ENCODE data around the gene SATB2.

Gene SATB2

GRCh38 chr2:199452260-199452990 lies 5.3 kb downstream of the SATB2 start:
- DNase-seq = no peak

- no peak for DNase-seq
Measured at GRCh38 chr2:199449956-199450355, 7.8 kb downstream of the SATB2 start.

DNA sequence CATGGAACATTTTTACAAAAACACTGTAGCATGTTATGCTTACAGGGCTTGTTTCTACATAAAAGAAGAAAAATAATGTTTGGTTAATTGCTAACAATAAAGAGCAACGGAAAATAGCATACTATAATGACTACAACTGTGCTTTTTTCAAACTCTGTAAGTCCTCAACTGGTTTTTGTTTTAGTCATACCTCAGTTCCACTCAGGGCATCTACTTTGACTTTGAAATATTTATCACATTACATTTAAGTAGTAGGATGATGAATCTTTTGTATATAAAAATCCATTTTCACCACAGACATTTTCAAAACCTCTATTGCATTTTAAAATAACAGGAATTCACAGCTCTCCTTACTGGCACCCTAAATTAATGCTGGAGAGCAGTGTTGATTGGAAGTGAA lies 8.3 kb downstream of the SATB2 start:
- no peak for DNase-seq

DNA sequence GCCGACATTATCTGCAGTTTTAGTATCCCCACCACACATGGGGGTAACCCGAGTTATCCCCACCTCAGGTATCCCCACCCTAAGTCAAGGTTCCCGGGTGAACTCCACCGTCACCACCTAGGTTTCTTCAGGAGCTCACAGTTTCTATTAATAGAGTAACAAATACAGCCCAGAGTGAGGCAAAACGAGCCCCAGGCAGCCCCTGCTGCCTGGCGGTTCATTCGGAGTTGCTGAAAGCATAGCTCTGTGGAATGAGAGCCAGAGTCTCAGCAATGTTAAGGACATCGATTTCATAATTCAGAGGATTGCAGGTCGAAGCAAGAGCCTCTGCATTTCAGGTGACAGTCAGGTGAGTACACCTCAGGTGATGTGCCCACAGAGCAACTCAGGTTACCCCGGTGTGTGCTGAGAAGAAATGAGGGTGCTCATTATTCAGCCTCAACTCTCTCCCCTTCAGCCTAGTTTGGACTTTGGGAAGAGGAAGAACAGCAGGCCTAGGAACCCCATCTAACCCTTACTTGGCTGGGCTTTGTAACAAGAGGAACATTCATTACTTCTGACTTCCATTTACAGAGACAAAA lies 10.7 kb downstream of the SATB2 start:
- no peak for DNase-seq

DNA sequence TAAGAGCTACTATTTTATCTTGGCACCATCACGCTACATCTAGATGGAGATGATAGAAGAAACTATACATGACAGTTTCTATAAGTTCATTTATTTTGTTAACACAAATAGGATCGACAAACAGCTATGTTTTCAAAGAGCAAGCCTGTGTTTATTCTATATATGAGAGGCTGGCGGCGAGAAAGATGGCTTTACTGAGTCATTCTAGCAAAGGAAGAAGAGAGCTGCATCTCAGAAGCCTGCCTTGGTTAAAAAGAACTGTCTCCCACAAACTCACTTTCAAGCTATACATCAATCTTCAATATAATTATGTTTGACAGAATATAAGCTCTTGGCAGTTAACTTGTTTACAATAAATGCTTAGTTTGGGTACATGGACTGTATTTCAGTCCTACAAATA lies 13.0 kb downstream of the SATB2 start:
- DNase-seq = no peak

- DNase-seq = no peak
Measured at GRCh38 chr2:199443589-199444130, 14.1 kb downstream of the SATB2 start.

DNA sequence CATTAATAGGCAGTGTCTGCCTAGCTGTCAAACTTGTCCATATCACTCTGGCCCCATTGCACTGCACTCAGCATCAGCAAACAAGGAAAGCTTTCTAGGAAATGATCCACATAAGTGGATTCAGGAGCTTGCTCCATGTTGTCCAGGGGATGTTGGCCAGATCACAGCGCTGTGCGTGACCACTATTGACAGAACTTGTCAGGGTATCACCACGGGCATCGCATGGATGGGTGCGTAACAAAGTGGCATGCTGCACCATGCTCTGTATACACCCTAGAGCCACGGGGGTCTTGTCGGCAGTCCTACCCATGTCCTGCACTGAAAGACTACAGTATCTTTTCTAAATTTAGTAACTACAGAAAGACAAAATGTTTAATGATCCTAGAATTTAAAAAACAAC lies 15.6 kb downstream of the SATB2 start:
- DNase-seq = no peak

GRCh38 chr2:199441759-199442158 lies 16.0 kb downstream of the SATB2 start:
- DNase-seq = no peak

- no peak for DNase-seq
Measured at GRCh38 chr2:199440118-199440517, 17.6 kb downstream of the SATB2 start.

GRCh38 chr2:199439542-199439941 lies 18.2 kb downstream of the SATB2 start:
- no peak for DNase-seq

DNA sequence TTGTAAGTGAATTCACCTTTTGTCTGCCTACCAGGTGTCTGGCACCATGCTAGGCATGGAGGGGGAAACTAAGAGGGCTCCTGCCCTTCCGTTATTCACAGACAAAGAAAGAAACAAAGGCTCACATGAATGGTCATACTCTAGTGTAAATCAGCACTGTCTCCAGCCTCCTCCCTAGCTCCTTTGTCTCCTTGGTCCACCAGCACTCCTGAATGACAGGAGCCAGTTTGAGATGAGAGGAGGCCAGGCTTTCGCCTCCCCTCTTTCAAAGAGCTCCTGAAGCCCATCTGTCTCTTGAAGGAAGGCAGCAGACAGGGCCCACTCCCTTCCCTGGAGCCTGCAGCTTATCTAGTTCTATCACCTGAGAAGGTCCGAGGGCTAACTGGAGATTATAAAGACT lies 18.7 kb downstream of the SATB2 start:
- DNase-seq = no peak

DNA sequence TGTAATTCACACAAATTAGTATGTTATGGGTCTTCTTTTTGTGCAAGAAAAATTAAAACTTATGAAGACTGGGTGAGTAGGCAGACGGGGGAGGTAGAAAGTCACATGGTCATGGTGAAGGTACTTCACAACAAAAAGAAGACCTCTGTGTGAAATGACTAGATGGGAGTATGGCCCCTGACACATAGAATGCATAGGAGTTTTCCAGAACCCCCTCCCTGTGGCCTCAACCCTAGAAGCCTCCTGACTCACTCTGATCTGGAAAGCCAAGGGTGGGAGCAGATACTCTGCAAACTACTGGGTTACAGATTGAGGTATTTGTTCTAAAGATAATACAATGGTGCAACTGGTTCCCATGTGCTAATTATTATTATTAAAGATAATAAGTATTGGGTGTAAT lies 23.2 kb downstream of the SATB2 start:
- no peak for DNase-seq

- DNase-seq = no peak
Measured at GRCh38 chr2:199433204-199433832, 24.4 kb downstream of the SATB2 start.

DNA sequence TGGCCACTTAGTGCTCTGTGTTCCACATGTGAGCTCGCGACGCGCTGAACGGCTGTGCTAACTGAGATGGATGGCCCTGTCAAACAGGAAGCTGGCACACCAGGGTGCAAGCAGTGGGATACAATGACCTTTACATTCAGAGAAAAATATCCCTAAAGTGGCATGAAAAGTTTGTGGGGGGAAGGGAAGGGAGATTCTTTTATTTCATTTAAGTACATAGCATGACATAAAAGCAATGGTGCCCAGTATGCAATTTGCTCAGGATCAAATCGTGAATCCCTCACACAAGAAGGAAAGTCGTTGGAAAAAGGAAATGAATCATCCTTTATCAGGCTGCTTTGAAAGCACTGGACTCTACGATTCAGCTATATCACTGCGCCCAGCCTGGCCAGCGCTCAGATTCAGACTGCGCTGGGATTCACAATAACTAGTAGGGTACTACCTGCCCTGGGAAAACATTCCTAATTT lies 26.0 kb downstream of the SATB2 start:
- no peak for DNase-seq

- DNase-seq = no peak
Measured at GRCh38 chr2:199430214-199430613, 27.5 kb downstream of the SATB2 start.

GRCh38 chr2:199428291-199428690 lies 29.4 kb downstream of the SATB2 start:
- no peak for DNase-seq

GRCh38 chr2:199424160-199424559 lies 33.6 kb downstream of the SATB2 start:
- DNase-seq = no peak

GRCh38 chr2:199419428-199419827 lies 38.3 kb downstream of the SATB2 start:
- DNase-seq = no peak

DNA sequence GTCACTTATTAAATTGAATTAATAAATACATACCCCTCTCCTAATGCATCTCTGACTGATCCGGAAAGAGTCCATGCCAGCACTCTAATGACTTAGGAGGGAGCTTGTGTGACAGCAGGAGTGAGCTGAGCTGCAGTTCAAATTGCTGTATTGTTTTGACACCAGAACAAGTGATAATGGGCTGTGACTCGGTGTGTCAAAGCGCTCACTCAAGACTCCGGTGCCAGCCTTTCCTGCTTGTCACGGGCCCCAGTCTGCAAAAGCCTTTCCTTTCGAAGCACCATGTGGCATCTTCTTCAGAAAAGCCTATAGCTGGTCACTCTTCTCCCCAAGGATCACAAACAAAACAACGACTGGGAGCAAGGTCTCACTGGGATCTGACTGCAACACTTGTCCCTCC lies 43.3 kb downstream of the SATB2 start:
- no peak for DNase-seq

GRCh38 chr2:199414001-199414400 lies 43.7 kb downstream of the SATB2 start:
- no peak for DNase-seq

- DNase-seq = no peak
Measured at GRCh38 chr2:199409759-199410529, 47.8 kb downstream of the SATB2 start.

- no peak for DNase-seq
Measured at GRCh38 chr2:199407421-199407820, 50.3 kb downstream of the SATB2 start.

- no peak for DNase-seq
Measured at GRCh38 chr2:199405241-199405640, 52.5 kb downstream of the SATB2 start.

Data from stimulated activated CD4-positive, alpha-beta T cell treated with anti-CD3 and anti-CD28 coated beads, Interleukin-4, amount 100 ng/mL, for 4 hours (primary cell).